ENCODE results near the gene B4GALT2.

GRCh38 chr1:43952731-43953346 is 26.2 kb upstream of the B4GALT2 start:
- TF ChIP-seq, protein P1, sequence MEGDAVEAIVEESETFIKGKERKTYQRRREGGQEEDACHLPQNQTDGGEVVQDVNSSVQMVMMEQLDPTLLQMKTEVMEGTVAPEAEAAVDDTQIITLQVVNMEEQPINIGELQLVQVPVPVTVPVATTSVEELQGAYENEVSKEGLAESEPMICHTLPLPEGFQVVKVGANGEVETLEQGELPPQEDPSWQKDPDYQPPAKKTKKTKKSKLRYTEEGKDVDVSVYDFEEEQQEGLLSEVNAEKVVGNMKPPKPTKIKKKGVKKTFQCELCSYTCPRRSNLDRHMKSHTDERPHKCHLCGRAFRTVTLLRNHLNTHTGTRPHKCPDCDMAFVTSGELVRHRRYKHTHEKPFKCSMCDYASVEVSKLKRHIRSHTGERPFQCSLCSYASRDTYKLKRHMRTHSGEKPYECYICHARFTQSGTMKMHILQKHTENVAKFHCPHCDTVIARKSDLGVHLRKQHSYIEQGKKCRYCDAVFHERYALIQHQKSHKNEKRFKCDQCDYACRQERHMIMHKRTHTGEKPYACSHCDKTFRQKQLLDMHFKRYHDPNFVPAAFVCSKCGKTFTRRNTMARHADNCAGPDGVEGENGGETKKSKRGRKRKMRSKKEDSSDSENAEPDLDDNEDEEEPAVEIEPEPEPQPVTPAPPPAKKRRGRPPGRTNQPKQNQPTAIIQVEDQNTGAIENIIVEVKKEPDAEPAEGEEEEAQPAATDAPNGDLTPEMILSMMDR (IDR thresholded peaks at IDR 0.05 in 2 of 3, conservative IDR thresholded peaks at IDR 0.05 in 1 of 3; ENCODE audit: borderline replicate concordance in 1 of 3, insufficient read depth in 1 of 3, low read depth in 2 of 3, low read length in 2 of 3) = no peak
- no peak for TF ChIP-seq REST (IDR thresholded peaks at IDR 0.05; ENCODE audit: low read depth)
- no peak for TF ChIP-seq EZH2phosphoT487 (IDR thresholded peaks at IDR 0.05; ENCODE audit: borderline replicate concordance)
- TF ChIP-seq YY1 (IDR thresholded peaks at IDR 0.05; ENCODE audit: extremely low read depth, insufficient replicate concordance, low read depth, low read length) = no peak
- TF ChIP-seq POLR2A (IDR thresholded peaks at IDR 0.05; ENCODE audit: borderline replicate concordance, extremely low read depth, insufficient read depth, insufficient read length) = no peak
- no peak for TF ChIP-seq SRF (IDR thresholded peaks at IDR 0.05; ENCODE audit: low read depth)
- TF ChIP-seq TCF7L2 (IDR thresholded peaks at IDR 0.05; ENCODE audit: borderline replicate concordance, extremely low read depth, insufficient read depth, insufficient read length) = no peak
- TF ChIP-seq EZH2 (IDR thresholded peaks at IDR 0.05) = no peak
- TF ChIP-seq ZNF274 (IDR thresholded peaks at IDR 0.05; ENCODE audit: low read depth, low read length) = no peak
- TF ChIP-seq JUND (IDR thresholded peaks at IDR 0.05) = no peak
- TF ChIP-seq POLR2AphosphoS5 (IDR thresholded peaks at IDR 0.05; ENCODE audit: low read depth, low read length) = no peak
- TF ChIP-seq SP1 (IDR thresholded peaks at IDR 0.05; ENCODE audit: low read depth) = no peak

Measured in HCT116 (cell line).